HepG2 (cell line): Measurements from ENCODE around the gene ARHGAP15. TPM values are rescaled to one million over a fixed set of nuclear protein-coding genes. Genes with fewer than 3 reads are reported as not detected.

Experiments used
- ATAC-seq: fragments of 200-7000 bp; cut with Tn5 transposase; 3 replicates; pipeline ENCODE4 v1.9.1; 2020; ENCODE audit warnings: mild to moderate bottlenecking, moderate library complexity
- BruUV-seq: library from RNA; stranded (reverse); fragments of 400-500 nt; replicated peaks from 2 replicates; lab custom pipeline; 2021; lab: Mats Ljungman, UMichigan
- CTCF ChIA-PET: fragments of 300-600 bp; formaldehyde crosslinking; extraction: SDS; loops from one replicate; lab custom pipeline; 2021; ENCODE audit warnings: low total read pairs, inconsistent platforms, low intra/inter-chr PET ratio; lab: Yijun Ruan, JAX
- POLR2A ChIA-PET: fragments of 350-600 bp; sonication (Branson Sonifier 250); formaldehyde crosslinking; loops from one replicate; lab custom pipeline; 2020; ENCODE audit warnings: antibody characterized with exemption, inconsistent platforms; lab: Yijun Ruan, JAX
- DNase-seq: peaks from one replicate; pipeline ENCODE4 v3.0.0-alpha.2; 2015; ENCODE audit warnings: low spot score
- FAIRE-seq: peaks from 3 replicates; lab custom pipeline; 2011; peaks lifted over from hg19 to GRCh38; lab: Jason Lieb, UNC
- H2AFZ ChIP-seq: one replicate; pipeline ENCODE4 v1.6.1; 2011; ENCODE audit warnings: low read length, inconsistent platforms
- H3K27ac ChIP-seq: fragments of 300-600 bp; 3 replicates; pipeline ENCODE4 v1.8.0; 2011; ENCODE audit warnings: mixed run types, mild to moderate bottlenecking, mixed read lengths, low read length, inconsistent platforms; ENCODE audit not compliant: insufficient read depth; ENCODE audit errors: extremely low read length
- H3K27me3 ChIP-seq, 2 experiments: fragments of 200-600 bp in 1 of 2; 2 replicates in 1 of 2; 3 replicates in 1 of 2; pipeline versions ENCODE4 v1.6.0 to v1.8.0; 2011; ENCODE audit warnings: low read length in 2 of 2, mild to moderate bottlenecking in 2 of 2, moderate library complexity in 2 of 2, inconsistent platforms in 1 of 2; ENCODE audit not compliant: insufficient read depth in 2 of 2, control insufficient read depth in 1 of 2
- H3K36me3 ChIP-seq, 2 experiments: fragments of 200-600 bp in 1 of 2; replicated peaks in 1 of 2; 2 replicates in 1 of 2; 3 replicates in 1 of 2; pipeline versions ENCODE4 v1.5.1 to v1.8.0; 2011; ENCODE audit warnings: low read length in 2 of 2, inconsistent platforms in 1 of 2; ENCODE audit not compliant: insufficient read depth in 2 of 2, control insufficient read depth in 1 of 2
- H3K4me1 ChIP-seq: 2 replicates; pipeline ENCODE4 v1.5.1; 2012; ENCODE audit warnings: low read length, inconsistent platforms; ENCODE audit not compliant: insufficient read depth
- H3K4me2 ChIP-seq: 2 replicates; pipeline ENCODE4 v1.6.0; 2011; ENCODE audit warnings: low read depth, low read length, inconsistent platforms
- H3K4me3 ChIP-seq, 3 experiments: fragments of 200-600 bp in 1 of 3; sonication (generic), shearing (Covaris generic) in 1 of 3; replicated peaks in 1 of 3; 2 replicates each; pipeline ENCODE4 v1.5.1; 2011 to 2016; ENCODE audit warnings: low read length in 3 of 3, inconsistent platforms in 2 of 3, low read depth in 2 of 3, mild to moderate bottlenecking in 2 of 3, control low read depth in 1 of 3, mixed read lengths in 1 of 3; ENCODE audit not compliant: insufficient read depth in 1 of 3
- H3K79me2 ChIP-seq: one replicate; pipeline ENCODE4 v1.6.1; 2011; ENCODE audit warnings: low read length, inconsistent platforms; ENCODE audit not compliant: insufficient read depth
- H3K9ac ChIP-seq: 2 replicates; pipeline ENCODE4 v1.6.0; 2011; ENCODE audit warnings: mild to moderate bottlenecking, low read depth, low read length, inconsistent platforms; ENCODE audit not compliant: insufficient read depth
- H3K9me3 ChIP-seq: 2 replicates; pipeline ENCODE4 v1.5.1; 2012; ENCODE audit warnings: mild to moderate bottlenecking, low read length
- H4K20me1 ChIP-seq: 2 replicates; pipeline ENCODE4 v1.6.0; 2011; ENCODE audit warnings: inconsistent platforms, mild to moderate bottlenecking, low read length, moderate library complexity; ENCODE audit not compliant: insufficient read depth
- ATF4 ChIP-seq, 2 experiments: fragments of 450-650 bp in 1 of 2; sonication (generic) in 1 of 2; formaldehyde crosslinking; IDR thresholded peaks; 2 replicates each; pipeline versions ENCODE4 v1.5.0 to v1.8.0; 2020 to 2022; ENCODE audit warnings: mild to moderate bottlenecking in 1 of 2, missing genetic modification reagents in 1 of 2
- CENPT ChIP-seq: sonication (generic); formaldehyde crosslinking; IDR thresholded peaks from 2 replicates; pipeline ENCODE4 v1.8.0; 2022; ENCODE audit warnings: low read depth, mild to moderate bottlenecking, moderate library complexity, missing genetic modification reagents
- HINFP ChIP-seq: sonication (generic); formaldehyde crosslinking; IDR thresholded peaks from 2 replicates; pipeline ENCODE4 v1.4.0; 2020; ENCODE audit warnings: low read depth, mild to moderate bottlenecking, missing genetic modification reagents
- NCOA5 ChIP-seq: sonication (generic); formaldehyde crosslinking; IDR thresholded peaks from 2 replicates; pipeline ENCODE4 v1.4.0; 2020; ENCODE audit warnings: missing genetic modification reagents
- NFYC ChIP-seq: IDR thresholded peaks from 2 replicates; pipeline ENCODE4 v1.6.1; 2016; ENCODE audit warnings: missing genetic modification reagents, missing compliant biosample characterization
- POLR2AphosphoS2 ChIP-seq: IDR thresholded peaks from 2 replicates; pipeline ENCODE4 v1.6.1; 2011; ENCODE audit warnings: low read depth, low read length, improper control_type of control experiment
- PREB ChIP-seq: sonication (generic); formaldehyde crosslinking; IDR thresholded peaks from 2 replicates; pipeline ENCODE4 v1.4.0; 2020; ENCODE audit warnings: missing genetic modification reagents
- ZC3H13 ChIP-seq: sonication (generic); formaldehyde crosslinking; IDR thresholded peaks from 2 replicates; pipeline ENCODE4 v1.8.1; 2023; ENCODE audit warnings: mild to moderate bottlenecking, missing genetic modification reagents, moderate library complexity
- ZNF180 ChIP-seq: sonication (generic); formaldehyde crosslinking; IDR thresholded peaks from 2 replicates; pipeline ENCODE4 v1.4.0; 2020; ENCODE audit warnings: low read depth, missing genetic modification reagents, borderline replicate concordance
- ZNF282 ChIP-seq: fragments of 450-650 bp; IDR thresholded peaks from 2 replicates; pipeline ENCODE4 v1.6.1; 2018; ENCODE audit not compliant: partially characterized antibody
- ZNF609 ChIP-seq: sonication (generic); formaldehyde crosslinking; IDR thresholded peaks from 2 replicates; pipeline ENCODE4 v1.4.0; 2020; ENCODE audit warnings: mild to moderate bottlenecking, missing genetic modification reagents, borderline replicate concordance
- ZNF616 ChIP-seq: sonication (generic); formaldehyde crosslinking; IDR thresholded peaks from 2 replicates; pipeline ENCODE4 v1.5.0; 2020; ENCODE audit warnings: low read depth, mild to moderate bottlenecking, missing genetic modification reagents
- ZNF639 ChIP-seq: conservative IDR thresholded peaks from 2 replicates; pipeline ENCODE4 v1.6.1; 2018; ENCODE audit warnings: missing genetic modification reagents
- WGBS: methylation state at CpG from one replicate; pipeline ENCODE4 v1.1.6; 2017; ENCODE audit warnings: low lambda C conversion rate; 5-methylcytosine and 5-hydroxymethylcytosine counted together
- in situ Hi-C: cut with HindIII; loops from 2 replicates; pipeline ENCODE4 v1.10.0; 2017; ENCODE audit warnings: low pct_unique_long_range_greater_than_20kb; ENCODE audit not compliant: extremely low pct_ligation_motif_present
- intact Hi-C: fragments of 100-400 bp; cut with micrococcal nuclease; formaldehyde crosslinking; loops from one replicate; pipeline ENCODE4 v1.10.0; 2022; ENCODE audit not compliant: unreplicated experiment
- polyA plus RNA-seq, 8 experiments: library from polyadenylated mRNA; depleted of rRNA in 3 of 8; stranded (reverse) in 7 of 8; unstranded in 1 of 8; fragments of >200 nt; fragmentation: Illumina TruSeq in 4 of 8; extraction: Trizol in 4 of 8; gene quantifications; 2 replicates each; pipeline versions ENCODE4 v1.2.1 to v1.2.3, GENCODE V29; 2011 to 2016; ENCODE audit warnings: low read depth in 4 of 8, missing spikeins in 1 of 8, mixed read lengths in 1 of 8; ENCODE audit not compliant: insufficient read depth in 1 of 8
- total RNA-seq, 5 experiments: library from RNA; depleted of rRNA; stranded (reverse); fragments of >200 nt; fragmentation: Illumina TruSeq; extraction: Trizol; gene quantifications; 2 replicates each; pipeline ENCODE4 v1.2.3, GENCODE V29; 2016; ENCODE audit warnings: low read depth in 1 of 5

The ARHGAP15 gene
- total and polyA plus RNA-seq, 2 of the 13 experiments (the other 11 are each of a cell fraction or from before 2014, with no cell fraction given) = 0.04 TPM; not detected in 1

- TF ChIP-seq ZNF609 (no peak), NFYC (CRISPR knock-in tag) (no peak), POLR2AphosphoS2 (no peak), ZNF282 (no peak)
Observed at GRCh38 chr2:143489145-143489544, 359.9 kb downstream of the ARHGAP15 start (continued).

- no peaks in the 10 kb centered on the region for H3K4me1 ChIP-seq
- ChIA-PET POLR2A (no interaction called here), CTCF (no interaction called here)
- no peak for FAIRE-seq
- no peak overlapping the region for H2AFZ ChIP-seq
- H3K79me2 ChIP-seq = no peaks in the 10 kb centered on the region
- no peak for ATAC-seq
- intact Hi-C loops (no loop called here), in situ Hi-C loops (no loop called here)
- H4K20me1 ChIP-seq = no peaks in the 10 kb centered on the region
- no peak overlapping the region for H3K4me3 ChIP-seq
- H3K36me3 ChIP-seq = no peaks in the 10 kb centered on the region
- 0% methylated on average over 2 of the region's 2 CpGs for WGBS
- no peak overlapping the region for H3K9ac ChIP-seq
- H3K27me3 ChIP-seq = no peaks in the 10 kb centered on the region
- no peak for DNase-seq
- no peaks in the 10 kb centered on the region for H3K9me3 ChIP-seq
- no peak overlapping the region for H3K4me2 ChIP-seq
- no peak overlapping the region for H3K27ac ChIP-seq
- BruUV-seq = no TSS peak
- TF ChIP-seq NCOA5 (CRISPR knock-in tag) (no peak), ZC3H13 (CRISPR knock-in tag) (no peak), ZNF639 (CRISPR knock-in tag) (no peak), ATF4 (CRISPR knock-in tag; IDR thresholded peaks at IDR 0.05) (no peak), HINFP (CRISPR knock-in tag) (no peak), ZNF180 (no peak), ZNF616 (no peak), CENPT (CRISPR knock-in tag) (no peak), PREB (CRISPR knock-in tag) (no peak)
Observed at GRCh38 chr2:143491131-143491530, 361.9 kb downstream of the ARHGAP15 start.
